Hepatocyte (in vitro differentiated cells): ENCODE results near the gene NKD1. TPM values are rescaled to one million over a fixed set of nuclear protein-coding genes. Genes with fewer than 3 reads are reported as not detected.
A peak's percentile ranks its signal among the peaks of the same experiment; 100 is the strongest.

Source experiments
- DNase-seq: peaks from one replicate; pipeline ENCODE4 v3.0.0-alpha.2; 2016; ENCODE audit warnings: low spot score
- H2AFZ ChIP-seq: fragments of 200-600 bp; sonication (generic); 2 replicates; pipeline ENCODE4 v1.6.0; 2016; ENCODE audit warnings: antibody characterized with exemption, mild to moderate bottlenecking
- H3K27ac ChIP-seq: fragments of 200-600 bp; sonication (generic); 2 replicates; pipeline ENCODE4 v1.5.1; 2016; ENCODE audit warnings: mild to moderate bottlenecking
- H3K27me3 ChIP-seq: fragments of 200-600 bp; sonication (generic); 2 replicates; pipeline ENCODE4 v1.6.1; 2016
- H3K36me3 ChIP-seq: fragments of 200-600 bp; sonication (generic); replicated peaks from 2 replicates; pipeline ENCODE4 v1.5.1; 2016; ENCODE audit warnings: low read depth; ENCODE audit not compliant: insufficient read depth
- H3K4me1 ChIP-seq: fragments of 200-600 bp; sonication (generic); 2 replicates; pipeline ENCODE4 v1.5.1; 2016; ENCODE audit warnings: mild to moderate bottlenecking, moderate library complexity; ENCODE audit not compliant: insufficient read depth
- H3K4me2 ChIP-seq: fragments of 200-600 bp; sonication (generic); 2 replicates; pipeline ENCODE4 v1.6.0; 2016
- H3K4me3 ChIP-seq: fragments of 200-600 bp; sonication (generic); 2 replicates; pipeline ENCODE4 v1.5.1; 2016; ENCODE audit warnings: mild to moderate bottlenecking
- H3K79me2 ChIP-seq: fragments of 200-600 bp; sonication (generic); 2 replicates; pipeline ENCODE4 v1.6.0; 2017; ENCODE audit warnings: mild to moderate bottlenecking
- H3K9me2 ChIP-seq: fragments of 200-600 bp; sonication (generic); replicated peaks from 2 replicates; pipeline ENCODE4 v1.6.0; 2017; ENCODE audit warnings: mild to moderate bottlenecking; ENCODE audit not compliant: insufficient read depth
- H3K9me3 ChIP-seq: fragments of 200-600 bp; sonication (generic); 2 replicates; pipeline ENCODE4 v1.5.1; 2016; ENCODE audit warnings: low read depth, mild to moderate bottlenecking
- H4K20me1 ChIP-seq: fragments of 200-600 bp; sonication (generic); 2 replicates; pipeline ENCODE4 v1.6.0; 2016; ENCODE audit warnings: mild to moderate bottlenecking; ENCODE audit not compliant: insufficient read depth, poor library complexity, severe bottlenecking
- CTCF ChIP-seq: fragments of 200-600 bp; sonication (generic); IDR thresholded peaks from 2 replicates; pipeline ENCODE4 v1.5.1; 2016; ENCODE audit warnings: antibody characterized with exemption, mild to moderate bottlenecking; ENCODE audit not compliant: poor library complexity
- EZH2 ChIP-seq: fragments of 200-600 bp; sonication (generic); IDR thresholded peaks from 2 replicates; pipeline ENCODE4 v1.6.1; 2016; ENCODE audit warnings: antibody characterized with exemption, mild to moderate bottlenecking, borderline replicate concordance
- EZH2phosphoT487 ChIP-seq: fragments of 200-600 bp; sonication (generic); IDR thresholded peaks from one replicate; pipeline ENCODE4 v1.6.1; 2018; ENCODE audit warnings: antibody characterized with exemption, mild to moderate bottlenecking, low read depth, moderate library complexity; ENCODE audit not compliant: unreplicated experiment, severe bottlenecking
- WGBS: methylation state at CpG from one replicate; pipeline ENCODE4 v1.1.6; 2016; ENCODE audit warnings: low lambda C conversion rate; ENCODE audit errors: missing lambda C conversion rate; 5-methylcytosine and 5-hydroxymethylcytosine counted together
- polyA plus RNA-seq: library from polyadenylated mRNA; unstranded; fragments of >200 nt; fragmentation: Nextera tagmentation; extraction: Ambion mirVana; gene quantifications from 2 replicates; pipeline ENCODE4 v1.2.1, GENCODE V29; 2016
- total RNA-seq: library from RNA; depleted of rRNA; stranded (reverse); fragments of >200 nt; gene quantifications from 2 replicates; pipeline ENCODE4 v1.2.3, GENCODE V29; 2014

NKD1 gene
- total and polyA plus RNA-seq, 2 experiments from 2014 or later = 5.9 to 26.3 TPM

- TF ChIP-seq CTCF (no peak), EZH2phosphoT487 (no peak), EZH2 (no peak)
- H2AFZ ChIP-seq = no peak overlapping the region
- no peaks in the 10 kb centered on the region for H4K20me1 ChIP-seq
- peaks cover 5% of the 10 kb centered on the region for H3K4me1 ChIP-seq
- no peaks in the 10 kb centered on the region for H3K9me2 ChIP-seq
- no peaks in the 10 kb centered on the region for H3K27me3 ChIP-seq
- H3K27ac ChIP-seq = no peak overlapping the region
- no peaks in the 10 kb centered on the region for H3K9me3 ChIP-seq
- H3K4me2 ChIP-seq = no peak overlapping the region
- H3K79me2 ChIP-seq = no peaks in the 10 kb centered on the region
- no peak for DNase-seq
- 92% methylated on average over 4 of the region's 4 CpGs for WGBS
- H3K4me3 ChIP-seq = no peak overlapping the region
- peaks cover 4% of the 10 kb centered on the region for H3K36me3 ChIP-seq
Measured at GRCh38 chr16:50506543-50506937, 41.7 kb upstream of the NKD1 start.

- DNase-seq = no peak
- 90% methylated on average over 3 of the region's 3 CpGs for WGBS
- no peaks in the 10 kb centered on the region for H3K79me2 ChIP-seq
Measured at GRCh38 chr16:50507397-50507796, 40.8 kb upstream of the NKD1 start.

DNA sequence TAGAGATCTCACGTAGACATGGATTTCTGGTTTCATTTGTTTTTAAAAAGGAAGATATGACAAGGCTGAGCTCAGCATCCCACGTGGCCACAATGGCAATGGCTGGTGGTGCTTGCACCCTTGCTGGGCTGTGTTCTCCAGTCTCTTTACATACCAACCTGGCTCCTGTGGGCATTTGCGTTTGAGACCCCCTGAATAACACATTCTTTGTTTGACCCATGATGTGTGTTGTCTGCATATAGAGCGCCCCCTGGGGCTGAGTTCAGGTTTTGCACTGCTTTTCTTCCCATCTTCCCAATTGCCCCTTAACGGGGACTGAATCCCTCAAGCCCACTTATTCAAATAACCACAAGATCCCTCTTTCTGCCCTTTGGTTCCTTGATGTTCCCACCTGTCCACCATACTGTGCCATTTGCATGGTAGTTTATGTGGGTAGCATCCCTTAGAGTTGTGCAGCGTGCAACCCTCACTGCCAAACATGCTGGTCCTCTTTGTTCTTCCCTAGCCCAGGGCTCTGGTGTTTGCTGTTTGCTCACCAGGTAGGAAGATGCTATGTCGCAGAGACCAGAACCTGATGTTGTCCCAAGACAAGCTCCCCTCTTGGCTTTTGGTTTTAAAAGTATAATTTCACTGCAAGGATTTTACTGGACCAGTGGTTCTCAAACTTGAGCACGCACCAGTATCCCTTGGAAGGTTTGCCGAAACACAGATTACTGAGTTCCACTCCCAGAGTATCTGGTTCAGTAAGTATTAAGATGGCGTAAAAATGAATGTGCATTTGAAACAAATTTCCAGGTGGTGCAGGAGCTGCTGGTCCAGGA, 38.5 kb upstream of the NKD1 start:
- peaks cover 4% of the 10 kb centered on the region for H3K36me3 ChIP-seq

More at GRCh38 chr16:50507397-50507796, 40.8 kb upstream of the NKD1 start:
- Histone ChIP-seq H3K9me2 (no peaks in the 10 kb centered on the region), H3K4me1 (peaks cover 5% of the 10 kb centered on the region), H3K4me2 (no peak overlapping the region), H2AFZ (no peak overlapping the region), H3K27me3 (no peaks in the 10 kb centered on the region), H3K36me3 (peaks cover 4% of the 10 kb centered on the region), H4K20me1 (no peaks in the 10 kb centered on the region), H3K4me3 (no peak overlapping the region), H3K27ac (no peak overlapping the region), H3K9me3 (no peaks in the 10 kb centered on the region)
- no peak for TF ChIP-seq EZH2phosphoT487
- no peak for TF ChIP-seq CTCF
- TF ChIP-seq EZH2 = no peak

More for the DNA sequence above, 38.5 kb upstream of the NKD1 start:
- no peak overlapping the region for H3K4me2 ChIP-seq
- H3K27ac ChIP-seq = no peak overlapping the region
- no peaks in the 10 kb centered on the region for H3K27me3 ChIP-seq
- TF ChIP-seq EZH2phosphoT487 (no peak), CTCF (peak; percentile 38), EZH2 (no peak)
- H3K79me2 ChIP-seq = no peaks in the 10 kb centered on the region
- 67% methylated on average over 10 of the region's 10 CpGs for WGBS
- no peak overlapping the region for H3K4me3 ChIP-seq
- H4K20me1 ChIP-seq = no peaks in the 10 kb centered on the region
- H3K9me2 ChIP-seq = no peaks in the 10 kb centered on the region
- H3K4me1 ChIP-seq = peaks cover 5% of the 10 kb centered on the region
- H3K9me3 ChIP-seq = no peaks in the 10 kb centered on the region
- no peak for DNase-seq
- no peak overlapping the region for H2AFZ ChIP-seq
